ENCODE results near the gene RAB31. TPM values are rescaled to one million over a fixed set of nuclear protein-coding genes. Genes with fewer than 3 reads are reported as not detected.
"Not testable (repeated sequence)": the region's sequence is repeated elsewhere in the genome, so short reads cannot be mapped to it uniquely, and the experiment has no call there.

Gene RAB31
- total and polyA plus RNA-seq, 8 donors = 1.4 to 28.2 (median 4.5) TPM

DNA sequence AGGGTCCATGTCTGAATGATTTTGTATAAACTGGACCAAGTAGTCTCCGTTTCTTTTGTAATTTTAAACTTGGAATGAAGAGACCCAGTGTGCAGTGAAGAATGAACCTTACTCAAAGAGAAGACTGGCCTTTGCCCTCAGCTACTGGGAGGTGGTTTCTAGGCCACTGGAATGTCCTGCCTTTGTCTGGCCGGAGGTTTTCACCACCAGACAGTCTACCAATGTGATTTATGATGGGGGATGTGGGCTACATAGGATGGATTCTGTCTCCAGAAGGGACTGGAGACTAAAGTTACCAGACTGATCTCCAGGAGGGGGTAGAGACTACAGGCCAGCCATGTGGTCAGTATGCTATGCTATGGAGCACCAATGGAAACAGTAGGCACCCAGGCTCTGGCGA is 42.8 kb upstream of the RAB31 start:
- H3K9me3 ChIP-seq = no peaks in the 10 kb centered on the region
- H3K36me3 ChIP-seq = no peaks in the 10 kb centered on the region

DNA sequence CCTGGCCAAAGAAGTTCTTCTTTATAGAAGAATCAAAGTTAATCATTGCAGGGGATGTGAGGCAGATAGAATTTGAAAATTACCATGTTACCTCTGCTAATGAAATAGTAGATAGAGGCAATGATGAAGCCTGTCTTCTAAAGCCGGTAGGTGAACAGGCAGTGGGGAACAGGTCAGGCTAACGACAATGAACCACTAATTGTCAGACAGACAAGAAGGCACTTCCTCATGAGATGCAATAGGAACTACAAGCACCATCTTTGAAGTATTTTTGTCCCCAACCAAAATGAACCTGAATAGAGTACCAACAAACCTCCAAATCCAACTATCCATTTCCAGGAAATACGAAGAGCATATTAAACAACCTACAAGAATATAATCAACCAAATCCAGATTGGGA is 41.6 kb upstream of the RAB31 start:
- Histone ChIP-seq H3K4me1 (no peaks in the 10 kb centered on the region), H3K27me3 (no peaks in the 10 kb centered on the region), H3K9me3 (no peaks in the 10 kb centered on the region), H3K27ac (no peak overlapping the region), H3K4me3 (no peak overlapping the region), H3K36me3 (no peaks in the 10 kb centered on the region)
- ATAC-seq = no peak
- FAIRE-seq = no peak
- no peak for DNase-seq
- TF ChIP-seq, protein P1, sequence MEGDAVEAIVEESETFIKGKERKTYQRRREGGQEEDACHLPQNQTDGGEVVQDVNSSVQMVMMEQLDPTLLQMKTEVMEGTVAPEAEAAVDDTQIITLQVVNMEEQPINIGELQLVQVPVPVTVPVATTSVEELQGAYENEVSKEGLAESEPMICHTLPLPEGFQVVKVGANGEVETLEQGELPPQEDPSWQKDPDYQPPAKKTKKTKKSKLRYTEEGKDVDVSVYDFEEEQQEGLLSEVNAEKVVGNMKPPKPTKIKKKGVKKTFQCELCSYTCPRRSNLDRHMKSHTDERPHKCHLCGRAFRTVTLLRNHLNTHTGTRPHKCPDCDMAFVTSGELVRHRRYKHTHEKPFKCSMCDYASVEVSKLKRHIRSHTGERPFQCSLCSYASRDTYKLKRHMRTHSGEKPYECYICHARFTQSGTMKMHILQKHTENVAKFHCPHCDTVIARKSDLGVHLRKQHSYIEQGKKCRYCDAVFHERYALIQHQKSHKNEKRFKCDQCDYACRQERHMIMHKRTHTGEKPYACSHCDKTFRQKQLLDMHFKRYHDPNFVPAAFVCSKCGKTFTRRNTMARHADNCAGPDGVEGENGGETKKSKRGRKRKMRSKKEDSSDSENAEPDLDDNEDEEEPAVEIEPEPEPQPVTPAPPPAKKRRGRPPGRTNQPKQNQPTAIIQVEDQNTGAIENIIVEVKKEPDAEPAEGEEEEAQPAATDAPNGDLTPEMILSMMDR (IDR thresholded peaks at IDR 0.05) = no peak
- intact Hi-C loops (cut with DNase I) = no loop called here
- WGBS, 2 donors = 91 to 94% methylated on average over 3 of the region's 3 CpGs

More for the DNA sequence above, 42.8 kb upstream of the RAB31 start:
- no peaks in the 10 kb centered on the region for H3K27me3 ChIP-seq
- WGBS, 2 donors = 78 to 80% methylated on average over 3 of the region's 3 CpGs
- no peak for ATAC-seq
- no peak for FAIRE-seq
- no peaks in the 10 kb centered on the region for H3K4me1 ChIP-seq
- DNase-seq = no peak
- H3K4me3 ChIP-seq = no peak overlapping the region
- TF ChIP-seq, protein P1 (IDR thresholded peaks at IDR 0.05) = no peak
- intact Hi-C loops (cut with DNase I) = no loop called here
- no peak overlapping the region for H3K27ac ChIP-seq

DNA sequence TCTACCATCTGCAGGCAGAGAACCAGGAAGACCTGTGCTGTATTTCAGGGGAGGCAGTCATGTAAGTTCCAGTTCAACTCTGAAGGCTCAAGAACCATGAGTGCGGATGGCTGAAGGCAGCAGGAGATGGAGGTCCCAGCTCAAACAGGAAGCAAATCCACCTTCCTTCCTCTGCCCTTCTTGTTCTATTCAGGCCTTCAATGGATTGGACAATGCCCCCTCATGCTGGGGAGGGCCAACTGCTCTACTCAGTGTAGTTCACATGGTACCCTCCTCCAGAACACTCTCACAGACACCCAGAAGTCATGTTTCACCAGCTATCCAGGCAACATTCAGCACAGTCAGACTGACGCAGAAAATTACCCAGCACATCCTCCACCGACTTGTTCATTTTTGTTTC is 39.1 kb upstream of the RAB31 start:
- 94 to 95% methylated on average over 3 of the region's 3 CpGs for WGBS, 2 donors
- TF ChIP-seq, protein P1 (IDR thresholded peaks at IDR 0.05) = no peak

DNA sequence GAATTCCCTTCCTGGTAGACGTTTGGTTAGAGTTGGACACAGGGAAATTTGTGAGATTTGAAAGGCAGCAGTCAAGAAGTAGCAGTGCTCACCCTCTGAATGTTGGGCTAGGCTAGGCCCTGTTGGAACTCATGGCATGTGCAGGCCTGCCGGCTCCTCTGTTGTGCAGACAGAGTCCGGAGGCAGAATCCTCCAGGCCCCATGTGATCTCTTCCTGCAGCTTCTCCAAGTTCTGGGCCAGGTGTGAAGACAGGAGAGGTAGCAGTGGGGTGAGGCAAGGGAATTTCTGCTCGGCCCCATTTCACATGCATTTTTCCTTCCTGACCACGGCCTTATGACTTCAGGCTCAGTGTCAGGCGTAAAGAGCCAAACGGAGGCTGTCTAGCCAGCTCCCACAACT is 36.9 kb upstream of the RAB31 start:
- ATAC-seq (no peak), FAIRE-seq (no peak), DNase-seq (no peak)
- H3K27me3 ChIP-seq = no peaks in the 10 kb centered on the region
- TF ChIP-seq, protein P1 (IDR thresholded peaks at IDR 0.05) = no peak
- WGBS, 2 donors = 91 to 95% methylated on average over 7 of the region's 7 CpGs
- H3K9me3 ChIP-seq = no peaks in the 10 kb centered on the region
- H3K4me3 ChIP-seq = no peak overlapping the region
- no peaks in the 10 kb centered on the region for H3K36me3 ChIP-seq
- peaks cover 0 to 18% (median 9%) of the 10 kb centered on the region in 3 donors for H3K4me1 ChIP-seq
- H3K27ac ChIP-seq = no peak overlapping the region
- intact Hi-C loops (cut with DNase I) = no loop called here

More for the DNA sequence above, 39.1 kb upstream of the RAB31 start:
- FAIRE-seq = no peak
- no peak overlapping the region for H3K4me3 ChIP-seq
- no peak for DNase-seq
- H3K4me1 ChIP-seq = peaks cover 0 to 14% (median 9%) of the 10 kb centered on the region in 3 donors
- H3K36me3 ChIP-seq = no peaks in the 10 kb centered on the region
- ATAC-seq = no peak
- H3K27me3 ChIP-seq = no peaks in the 10 kb centered on the region
- no peak overlapping the region for H3K27ac ChIP-seq
- no peaks in the 10 kb centered on the region for H3K9me3 ChIP-seq
- intact Hi-C loops (cut with DNase I) = no loop called here

DNA sequence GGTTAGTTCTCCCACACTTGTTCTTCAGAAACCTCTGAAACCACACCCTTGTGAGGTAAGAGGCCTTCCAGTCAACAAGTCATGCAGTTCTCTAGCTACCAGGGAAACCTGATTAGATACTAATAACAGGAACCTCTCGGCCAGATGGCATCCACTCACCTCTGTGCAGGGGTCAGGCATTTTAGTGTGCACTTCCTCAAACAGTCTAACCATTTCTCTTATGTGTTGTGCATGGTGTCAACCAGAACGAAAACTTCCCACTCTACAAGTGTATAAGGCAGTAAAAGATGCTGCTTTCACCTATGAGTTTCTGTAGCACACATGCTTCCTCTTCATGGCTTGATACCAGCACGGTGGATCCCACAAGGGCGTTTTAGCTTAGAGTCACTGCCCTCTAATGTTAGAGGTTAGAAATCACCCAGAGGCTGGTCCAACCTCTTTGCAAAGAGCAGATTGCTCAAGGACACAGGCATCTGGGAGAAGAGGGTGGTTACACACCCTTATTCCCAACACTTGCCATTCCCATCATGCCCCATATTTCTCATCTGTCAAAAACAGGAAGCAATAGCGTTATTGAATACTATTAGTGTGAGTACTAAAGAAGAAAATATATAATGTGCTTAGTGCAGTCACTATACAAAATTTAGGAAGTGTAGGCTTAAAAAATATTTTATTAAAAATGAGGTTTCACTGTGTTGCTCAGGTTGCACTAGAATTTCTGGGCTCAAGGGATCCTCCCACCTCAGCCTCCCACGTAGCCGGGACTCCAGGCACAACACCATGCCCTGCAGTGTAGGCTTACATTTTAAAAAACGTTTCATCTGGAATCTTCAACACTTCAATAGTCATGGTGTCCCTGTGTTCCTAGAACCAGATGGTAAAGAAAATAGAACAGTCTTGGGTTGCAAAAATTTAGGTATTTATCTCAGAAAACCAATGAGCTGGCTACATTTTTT is 34.5 kb upstream of the RAB31 start:
- Histone ChIP-seq H3K27ac (peak overlapping the region; percentile 75 to 95 (median 89)), H3K4me3 (peak overlapping the region in 1 of 4 donors; percentile 7), H3K36me3 (no peaks in the 10 kb centered on the region), H3K9me3 (no peaks in the 10 kb centered on the region), H3K4me1 (peaks cover 0 to 18% (median 9%) of the 10 kb centered on the region in 3 donors), H3K27me3 (no peaks in the 10 kb centered on the region)
- FAIRE-seq (no peak), DNase-seq (peak in 4 of 6 donors; percentile 70 to 88 (median 78)), ATAC-seq (peak; percentile 95 to 98 (median 96))
- WGBS, 2 donors = 20 to 30% methylated on average over 8 of the region's 8 CpGs
- intact Hi-C loops (cut with DNase I) = no loop called here
- TF ChIP-seq, protein P1 (IDR thresholded peaks at IDR 0.05) = no peak

DNA sequence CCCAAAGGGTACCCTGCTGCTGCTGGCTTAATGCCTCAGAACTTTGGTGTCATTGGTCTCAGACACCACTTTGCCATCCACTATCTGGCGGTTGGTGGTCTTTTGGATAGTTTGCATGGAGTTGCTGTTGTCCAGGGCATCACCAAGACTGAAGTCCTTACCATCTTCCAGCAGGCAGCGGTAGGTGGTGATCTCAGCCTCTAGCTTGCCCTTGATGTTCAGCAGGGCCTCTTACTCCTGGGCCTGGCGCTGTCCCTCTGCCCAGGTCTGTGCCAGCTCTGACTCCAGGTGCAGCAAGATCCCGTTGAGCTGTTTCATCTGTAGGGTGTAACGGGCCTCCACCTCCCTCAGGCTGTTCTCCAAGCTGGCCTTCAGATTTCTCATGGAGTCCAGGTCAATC is 29.9 kb upstream of the RAB31 start:
- intact Hi-C loops (cut with DNase I); H3K9me3 ChIP-seq; H3K27me3 ChIP-seq; DNase-seq; H3K36me3 ChIP-seq; FAIRE-seq; H3K4me3 ChIP-seq; H3K27ac ChIP-seq; ATAC-seq: not testable (repeated sequence)
- WGBS, 2 donors = 93% methylated on average over 5 of the region's 5 CpGs
- peaks cover 0 to 10% (median 4%) of the 10 kb centered on the region in 3 donors for H3K4me1 ChIP-seq

Data from pancreas (tissue), 10 donors.